WTC11 (cell line): ENCODE data around the gene PIEZO1. TPM values are rescaled to one million over a fixed set of nuclear protein-coding genes. Genes with fewer than 3 reads are reported as not detected.

Experiments
- ATAC-seq: fragments of 200-7000 bp; cut with Tn5 transposase; 2 replicates; pipeline ENCODE4 v1.10.0; 2021; ENCODE audit warnings: mild to moderate bottlenecking, moderate library complexity
- CTCF ChIA-PET: fragments of 300-600 bp; sonication (Branson Sonifier 250); formaldehyde crosslinking; loops from one replicate; lab custom pipeline; 2021; ENCODE audit warnings: antibody characterized with exemption; lab: Charles Lee
- POLR2A ChIA-PET: fragments of 350-600 bp; sonication (Branson Sonifier 250); formaldehyde crosslinking; loops from one replicate; lab custom pipeline; 2021; ENCODE audit warnings: antibody characterized with exemption; lab: Charles Lee
- DNase-seq: peaks from one replicate; pipeline ENCODE4 v3.0.0; 2021; ENCODE audit warnings: low spot score
- H3K27ac Mint-ChIP-seq: 2 replicates; pipeline ENCODE4 v1.8.0; 2021; ENCODE audit warnings: mixed read lengths
- H3K27me3 Mint-ChIP-seq: 2 replicates; pipeline ENCODE4 v1.8.0; 2021; ENCODE audit warnings: low read depth, mild to moderate bottlenecking, moderate library complexity, mixed read lengths
- H3K36me3 Mint-ChIP-seq: 2 replicates; pipeline ENCODE4 v1.8.0; 2021; ENCODE audit warnings: mixed read lengths
- H3K4me1 Mint-ChIP-seq: 2 replicates; pipeline ENCODE4 v1.8.0; 2022; ENCODE audit warnings: mixed read lengths
- H3K4me3 Mint-ChIP-seq: 2 replicates; pipeline ENCODE4 v1.8.0; 2021; ENCODE audit warnings: mild to moderate bottlenecking, moderate library complexity, mixed read lengths
- H3K9me3 Mint-ChIP-seq: 2 replicates; pipeline ENCODE4 v1.8.0; 2021; ENCODE audit warnings: mixed read lengths
- AR ChIP-seq: fragments of 250-450 bp; sonication (Bioruptor Pico); IDR thresholded peaks from 2 replicates; pipeline ENCODE4 v1.9.0; 2021; ENCODE audit warnings: mild to moderate bottlenecking
- ATF1 ChIP-seq: sonication (generic); formaldehyde crosslinking; IDR thresholded peaks from 2 replicates; pipeline ENCODE4 v1.8.1; 2023; ENCODE audit warnings: mild to moderate bottlenecking, moderate library complexity, missing genetic modification reagents
- CTCF ChIP-seq: fragments of 200-600 bp; IDR thresholded peaks from 2 replicates; pipeline ENCODE4 v1.8.0; 2022; ENCODE audit warnings: antibody characterized with exemption
- E2F5 ChIP-seq: sonication (generic); formaldehyde crosslinking; IDR thresholded peaks from 2 replicates; pipeline ENCODE4 v1.8.1; 2022; ENCODE audit warnings: mild to moderate bottlenecking, moderate library complexity, missing genetic modification reagents
- FOXJ3 ChIP-seq: sonication (generic); formaldehyde crosslinking; IDR thresholded peaks from 2 replicates; pipeline ENCODE4 v1.9.0; 2021; ENCODE audit warnings: missing genetic modification reagents, mild to moderate bottlenecking, borderline replicate concordance
- GRHL2 ChIP-seq: fragments of 250-450 bp; sonication (Bioruptor Pico); IDR thresholded peaks from 2 replicates; pipeline ENCODE4 v1.8.0; 2022; ENCODE audit warnings: mild to moderate bottlenecking, moderate library complexity; ENCODE audit not compliant: insufficient replicate concordance, severe bottlenecking
- MLX ChIP-seq: sonication (generic); formaldehyde crosslinking; IDR thresholded peaks from 2 replicates; pipeline ENCODE4 v1.8.1; 2023; ENCODE audit warnings: mild to moderate bottlenecking, missing genetic modification reagents, moderate library complexity
- MXD4 ChIP-seq: fragments of 250-450 bp; sonication (Bioruptor Pico); IDR thresholded peaks from 2 replicates; pipeline ENCODE4 v1.8.0; 2021; ENCODE audit warnings: mild to moderate bottlenecking, moderate library complexity, borderline replicate concordance
- MYBL2 ChIP-seq: sonication (generic); formaldehyde crosslinking; IDR thresholded peaks from 2 replicates; pipeline ENCODE4 v1.8.1; 2023; ENCODE audit warnings: mild to moderate bottlenecking, moderate library complexity, missing genetic modification reagents
- NFATC4 ChIP-seq: fragments of 250-450 bp; sonication (Bioruptor Pico); IDR thresholded peaks from 2 replicates; pipeline ENCODE4 v1.9.0; 2021; ENCODE audit warnings: mild to moderate bottlenecking
- PRDM15 ChIP-seq: sonication (generic); formaldehyde crosslinking; IDR thresholded peaks from 2 replicates; pipeline ENCODE4 v1.8.0; 2022; ENCODE audit warnings: missing genetic modification reagents
- RELA ChIP-seq: sonication (generic); formaldehyde crosslinking; IDR thresholded peaks from 2 replicates; pipeline ENCODE4 v1.8.1; 2022; ENCODE audit warnings: missing genetic modification reagents, mild to moderate bottlenecking, borderline replicate concordance
- TEAD1 ChIP-seq: sonication (generic); formaldehyde crosslinking; IDR thresholded peaks from 2 replicates; pipeline ENCODE4 v1.8.0; 2022; ENCODE audit warnings: mild to moderate bottlenecking, missing genetic modification reagents
- USF1 ChIP-seq: sonication (generic); formaldehyde crosslinking; IDR thresholded peaks from 2 replicates; pipeline ENCODE4 v1.8.0; 2022; ENCODE audit warnings: mild to moderate bottlenecking, missing genetic modification reagents
- ZBTB21 ChIP-seq: sonication (generic); formaldehyde crosslinking; IDR thresholded peaks from 2 replicates; pipeline ENCODE4 v1.8.1; 2023; ENCODE audit warnings: mild to moderate bottlenecking, missing genetic modification reagents, borderline replicate concordance
- ZBTB43 ChIP-seq: sonication (generic); formaldehyde crosslinking; IDR thresholded peaks from 2 replicates; pipeline ENCODE4 v1.8.1; 2023; ENCODE audit warnings: mild to moderate bottlenecking, missing genetic modification reagents
- ZNF263 ChIP-seq: sonication (generic); formaldehyde crosslinking; IDR thresholded peaks from 2 replicates; pipeline ENCODE4 v1.8.1; 2022; ENCODE audit warnings: low read depth, mild to moderate bottlenecking, moderate library complexity, missing genetic modification reagents
- ZNF396 ChIP-seq: fragments of 250-450 bp; sonication (Bioruptor Pico); IDR thresholded peaks from 2 replicates; pipeline ENCODE4 v1.8.0; 2021; ENCODE audit warnings: mild to moderate bottlenecking, moderate library complexity, borderline replicate concordance
- ZNF423 ChIP-seq: fragments of 250-450 bp; sonication (Bioruptor Pico); IDR thresholded peaks from 2 replicates; pipeline ENCODE4 v2.1.2; 2022; ENCODE audit warnings: mild to moderate bottlenecking, moderate library complexity
- ZNF532 ChIP-seq: fragments of 250-450 bp; sonication (Bioruptor Pico); IDR thresholded peaks from 2 replicates; pipeline ENCODE4 v1.9.0; 2021; ENCODE audit warnings: mild to moderate bottlenecking, borderline replicate concordance
- ZNF671 ChIP-seq: fragments of 250-450 bp; sonication (Bioruptor Pico); IDR thresholded peaks from 2 replicates; pipeline ENCODE4 v1.8.0; 2021; ENCODE audit warnings: mild to moderate bottlenecking
- total RNA-seq: library from RNA; stranded (reverse); gene quantifications from 3 replicates; pipeline ENCODE4 v1.2.3, GENCODE V29; 2021

Gene PIEZO1
- total RNA-seq, 1 experiment from 2014 or later, result 71.3 TPM

- TF ChIP-seq AR (CRISPR knock-in tag), result no peak
- no peak for TF ChIP-seq PRDM15 (CRISPR knock-in tag)
These were observed 34.1 kb upstream of the PIEZO1 start (continued) for GRCh38 chr16:88819126-88819525.

GRCh38 chr16:88818575-88818874 is 33.5 kb upstream of the PIEZO1 start:
- ATAC-seq, result no peak
- Mint-ChIP-seq H3K27me3 (no peaks in the 10 kb centered on the region), H3K27ac (peak overlapping the region; percentile 10; the same call in 1 of the 2 replicates), H3K9me3 (no peaks in the 10 kb centered on the region), H3K4me3 (no peak overlapping the region), H3K4me1 (peaks cover 4% of the 10 kb centered on the region), H3K36me3 (no peaks in the 10 kb centered on the region)
- ChIA-PET POLR2A (no interaction called here), CTCF (interaction anchor here (0.9 to 5.5 kb wide), 4 partner anchors 63 to 349 kb away, joined by 3 to 32 read pairs (median 4); no protein-coding TSS in a partner anchor)
- no peak for TF ChIP-seq ZNF423 (CRISPR knock-in tag)
- TF ChIP-seq ATF1 (CRISPR knock-in tag), result no peak
- TF ChIP-seq GRHL2 (CRISPR knock-in tag), result no peak
- TF ChIP-seq CTCF, result no peak
- no peak for TF ChIP-seq USF1
- no peak for TF ChIP-seq ZBTB43
- no peak for TF ChIP-seq RELA (CRISPR knock-in tag)
- no peak for TF ChIP-seq FOXJ3 (CRISPR knock-in tag)
- TF ChIP-seq ZNF671 (CRISPR knock-in tag), result no peak
- TF ChIP-seq ZNF532, result no peak
- TF ChIP-seq E2F5 (CRISPR knock-in tag), result no peak
- no peak for TF ChIP-seq ZNF396
- TF ChIP-seq MYBL2, result no peak
- TF ChIP-seq TEAD1 (CRISPR knock-in tag), result no peak
- TF ChIP-seq MXD4 (CRISPR knock-in tag), result no peak
- TF ChIP-seq MLX (CRISPR knock-in tag), result no peak
- TF ChIP-seq ZNF263 (CRISPR knock-in tag), result no peak
- TF ChIP-seq NFATC4, result no peak
- TF ChIP-seq ZBTB21 (CRISPR knock-in tag), result no peak
- no peak for DNase-seq
